ENCODE data around the gene CCDC172.

Gene CCDC172

GRCh38 chr10:116324227-116324950 is at the start of gene CCDC172:
TSS of gene CCDC172 (plus strand) at chr10:116324448. CDS start at chr10:116325012, 564 bp downstream.
- H3K4me3 Mint-ChIP-seq: no peak within 1 kb of the TSS
- H3K27ac Mint-ChIP-seq: no peak within 1 kb of the TSS
- no peaks in the 10 kb centered on the region for H3K36me3 Mint-ChIP-seq
- H3K4me1 Mint-ChIP-seq (ENCODE audit: low read depth): no peaks in the 10 kb centered on the region
- H3K27me3 Mint-ChIP-seq: no peaks in the 10 kb centered on the region
- no peaks in the 10 kb centered on the region for H3K9me3 Mint-ChIP-seq (ENCODE audit: low read depth)

- H3K4me3 Mint-ChIP-seq: no peak overlapping the region
- no peak overlapping the region for H3K27ac Mint-ChIP-seq
- H3K27me3 Mint-ChIP-seq: peaks cover 27% of the 10 kb centered on the region
- H3K4me1 Mint-ChIP-seq (ENCODE audit: low read depth): peaks cover 11% of the 10 kb centered on the region
- no peaks in the 10 kb centered on the region for H3K36me3 Mint-ChIP-seq
- no peaks in the 10 kb centered on the region for H3K9me3 Mint-ChIP-seq (ENCODE audit: low read depth)
These were observed 47.3 kb upstream of the CCDC172 start for GRCh38 chr10:116276981-116277380.

GRCh38 chr10:116278846-116279245 is 45.4 kb upstream of the CCDC172 start:
- H3K4me3 Mint-ChIP-seq: no peak overlapping the region
- peaks cover 5% of the 10 kb centered on the region for H3K4me1 Mint-ChIP-seq (ENCODE audit: low read depth)
- no peaks in the 10 kb centered on the region for H3K9me3 Mint-ChIP-seq (ENCODE audit: low read depth)
- no peaks in the 10 kb centered on the region for H3K36me3 Mint-ChIP-seq
- H3K27ac Mint-ChIP-seq: no peak overlapping the region
- H3K27me3 Mint-ChIP-seq: peaks cover 23% of the 10 kb centered on the region

- Mint-ChIP-seq H3K9me3 (ENCODE audit: low read depth) (no peaks in the 10 kb centered on the region), H3K4me1 (ENCODE audit: low read depth) (no peaks in the 10 kb centered on the region), H3K4me3 (no peak overlapping the region), H3K36me3 (no peaks in the 10 kb centered on the region), H3K27ac (no peak overlapping the region), H3K27me3 (peaks cover 5% of the 10 kb centered on the region)
These were observed 42.5 kb upstream of the CCDC172 start for GRCh38 chr10:116281775-116282174.

- H3K36me3 Mint-ChIP-seq: no peaks in the 10 kb centered on the region
- H3K4me1 Mint-ChIP-seq (ENCODE audit: low read depth): no peaks in the 10 kb centered on the region
- H3K27ac Mint-ChIP-seq: no peak overlapping the region
- H3K9me3 Mint-ChIP-seq (ENCODE audit: low read depth): no peaks in the 10 kb centered on the region
- peaks cover 4% of the 10 kb centered on the region for H3K27me3 Mint-ChIP-seq
- H3K4me3 Mint-ChIP-seq: no peak overlapping the region
These were observed 37.5 kb upstream of the CCDC172 start for GRCh38 chr10:116286626-116287200.

GRCh38 chr10:116287906-116288501 is 36.2 kb upstream of the CCDC172 start:
- H3K4me3 Mint-ChIP-seq: no peak overlapping the region
- H3K27ac Mint-ChIP-seq: no peak overlapping the region
- peaks cover 9% of the 10 kb centered on the region for H3K27me3 Mint-ChIP-seq
- H3K4me1 Mint-ChIP-seq (ENCODE audit: low read depth): no peaks in the 10 kb centered on the region
- H3K36me3 Mint-ChIP-seq: no peaks in the 10 kb centered on the region
- H3K9me3 Mint-ChIP-seq (ENCODE audit: low read depth): no peaks in the 10 kb centered on the region

GRCh38 chr10:116289652-116290051 is 34.6 kb upstream of the CCDC172 start:
- Mint-ChIP-seq H3K4me3 (no peak overlapping the region), H3K27ac (no peak overlapping the region), H3K27me3 (peaks cover 10% of the 10 kb centered on the region), H3K36me3 (no peaks in the 10 kb centered on the region), H3K4me1 (ENCODE audit: low read depth) (no peaks in the 10 kb centered on the region), H3K9me3 (ENCODE audit: low read depth) (no peaks in the 10 kb centered on the region)

GRCh38 chr10:116292493-116292892 is 31.8 kb upstream of the CCDC172 start:
- Mint-ChIP-seq H3K27ac (no peak overlapping the region), H3K4me3 (no peak overlapping the region), H3K4me1 (ENCODE audit: low read depth) (no peaks in the 10 kb centered on the region), H3K9me3 (ENCODE audit: low read depth) (no peaks in the 10 kb centered on the region), H3K27me3 (peaks cover 17% of the 10 kb centered on the region), H3K36me3 (no peaks in the 10 kb centered on the region)

GRCh38 chr10:116296291-116296721 is 27.9 kb upstream of the CCDC172 start:
- H3K4me1 Mint-ChIP-seq (ENCODE audit: low read depth): no peaks in the 10 kb centered on the region
- H3K36me3 Mint-ChIP-seq: no peaks in the 10 kb centered on the region
- H3K27me3 Mint-ChIP-seq: peaks cover 14% of the 10 kb centered on the region
- no peak overlapping the region for H3K4me3 Mint-ChIP-seq
- H3K27ac Mint-ChIP-seq: no peak overlapping the region
- no peaks in the 10 kb centered on the region for H3K9me3 Mint-ChIP-seq (ENCODE audit: low read depth)

GRCh38 chr10:116298586-116298985 is 25.7 kb upstream of the CCDC172 start:
- Mint-ChIP-seq H3K36me3 (no peaks in the 10 kb centered on the region), H3K4me1 (ENCODE audit: low read depth) (no peaks in the 10 kb centered on the region), H3K27ac (no peak overlapping the region), H3K4me3 (no peak overlapping the region), H3K27me3 (peaks cover 8% of the 10 kb centered on the region), H3K9me3 (ENCODE audit: low read depth) (no peaks in the 10 kb centered on the region)

- H3K4me1 Mint-ChIP-seq (ENCODE audit: low read depth): no peaks in the 10 kb centered on the region
- H3K9me3 Mint-ChIP-seq (ENCODE audit: low read depth): no peaks in the 10 kb centered on the region
- peaks cover 8% of the 10 kb centered on the region for H3K27me3 Mint-ChIP-seq
- H3K4me3 Mint-ChIP-seq: no peak overlapping the region
- no peaks in the 10 kb centered on the region for H3K36me3 Mint-ChIP-seq
- no peak overlapping the region for H3K27ac Mint-ChIP-seq
These were observed 23.7 kb upstream of the CCDC172 start for GRCh38 chr10:116300542-116300941.

- Mint-ChIP-seq H3K27ac (no peak overlapping the region), H3K36me3 (no peaks in the 10 kb centered on the region), H3K4me1 (ENCODE audit: low read depth) (no peaks in the 10 kb centered on the region), H3K4me3 (no peak overlapping the region), H3K9me3 (ENCODE audit: low read depth) (no peaks in the 10 kb centered on the region), H3K27me3 (peaks cover 4% of the 10 kb centered on the region)
These were observed 19.3 kb upstream of the CCDC172 start for GRCh38 chr10:116304923-116305322.

GRCh38 chr10:116306847-116307246 is 17.4 kb upstream of the CCDC172 start:
- no peaks in the 10 kb centered on the region for H3K36me3 Mint-ChIP-seq
- H3K9me3 Mint-ChIP-seq (ENCODE audit: low read depth): no peaks in the 10 kb centered on the region
- peaks cover 6% of the 10 kb centered on the region for H3K27me3 Mint-ChIP-seq
- H3K4me1 Mint-ChIP-seq (ENCODE audit: low read depth): no peaks in the 10 kb centered on the region
- H3K27ac Mint-ChIP-seq: no peak overlapping the region
- H3K4me3 Mint-ChIP-seq: no peak overlapping the region

- Mint-ChIP-seq H3K27ac (no peak overlapping the region), H3K36me3 (no peaks in the 10 kb centered on the region), H3K4me3 (no peak overlapping the region), H3K27me3 (peaks cover 6% of the 10 kb centered on the region), H3K9me3 (ENCODE audit: low read depth) (no peaks in the 10 kb centered on the region), H3K4me1 (ENCODE audit: low read depth) (no peaks in the 10 kb centered on the region)
These were observed 16.8 kb upstream of the CCDC172 start for GRCh38 chr10:116307455-116307854.

GRCh38 chr10:116311016-116311415 is 13.2 kb upstream of the CCDC172 start:
- no peak overlapping the region for H3K4me3 Mint-ChIP-seq
- H3K27me3 Mint-ChIP-seq: peaks cover 6% of the 10 kb centered on the region
- H3K36me3 Mint-ChIP-seq: no peaks in the 10 kb centered on the region
- no peak overlapping the region for H3K27ac Mint-ChIP-seq
- no peaks in the 10 kb centered on the region for H3K4me1 Mint-ChIP-seq (ENCODE audit: low read depth)
- no peaks in the 10 kb centered on the region for H3K9me3 Mint-ChIP-seq (ENCODE audit: low read depth)
